Spinal cord (tissue), 10 donors: ENCODE results near the gene SCGB1C2. TPM values are rescaled to one million over a fixed set of nuclear protein-coding genes. Genes with fewer than 3 reads are reported as not detected.
A peak's percentile ranks its signal among the peaks of the same experiment; 100 is the strongest.
"Not testable (repeated sequence)": the region's sequence is repeated elsewhere in the genome, so short reads cannot be mapped to it uniquely, and the experiment has no call there.

ENCODE experiments used
- DNase-seq, 6 donors: peaks; one replicate each; pipeline versions ENCODE4 v3.0.0 to v3.0.0-alpha.2; 2013 to 2015; ENCODE audit warnings: low spot score in 6 of 6, low read depth in 4 of 6
- H3K27ac ChIP-seq: one replicate; pipeline ENCODE4 v1.5.1; 2013; ENCODE audit warnings: low read depth, low read length, control low read depth
- H3K27me3 ChIP-seq: one replicate; pipeline ENCODE4 v1.6.1; 2013; ENCODE audit warnings: low read length; ENCODE audit not compliant: control insufficient read depth, insufficient read depth
- H3K36me3 ChIP-seq: one replicate; pipeline ENCODE4 v1.6.1; 2013; ENCODE audit warnings: low read length; ENCODE audit not compliant: control insufficient read depth, insufficient read depth
- H3K4me1 ChIP-seq: one replicate; pipeline ENCODE4 v1.6.1; 2013; ENCODE audit warnings: low read length; ENCODE audit not compliant: control insufficient read depth, insufficient read depth
- H3K4me3 ChIP-seq: one replicate; pipeline ENCODE4 v1.5.1; 2013; ENCODE audit warnings: low read depth, low read length, control low read depth
- H3K9me3 ChIP-seq: one replicate; pipeline ENCODE4 v1.6.1; 2013; ENCODE audit warnings: low read length; ENCODE audit not compliant: control insufficient read depth, insufficient read depth
- WGBS: methylation state at CpG from one replicate; pipeline ENCODE4 v1.1.5; 2013; ENCODE audit warnings: missing lambda C conversion rate; ENCODE audit not compliant: insufficient coverage; 5-methylcytosine and 5-hydroxymethylcytosine counted together
- polyA plus RNA-seq, 2 donors: library from polyadenylated mRNA; unstranded; fragments of 120-200 nt; gene quantifications; one replicate each; pipeline ENCODE4 v1.2.1, GENCODE V29; 2013; ENCODE audit not compliant: insufficient read length in 2 of 2
- total RNA-seq, 2 donors: library from RNA; depleted of rRNA in 1 of 2; stranded (reverse); fragments of 120-200 nt in 1 of 2; fragments of >200 nt in 1 of 2; gene quantifications; one replicate each; pipeline versions ENCODE4 v1.2.3 to v1.2.4, GENCODE V29; 2013 to 2014
- donor health status: healthy.

SCGB1C2 gene
- total and polyA plus RNA-seq, 4 donors: not detected

DNA sequence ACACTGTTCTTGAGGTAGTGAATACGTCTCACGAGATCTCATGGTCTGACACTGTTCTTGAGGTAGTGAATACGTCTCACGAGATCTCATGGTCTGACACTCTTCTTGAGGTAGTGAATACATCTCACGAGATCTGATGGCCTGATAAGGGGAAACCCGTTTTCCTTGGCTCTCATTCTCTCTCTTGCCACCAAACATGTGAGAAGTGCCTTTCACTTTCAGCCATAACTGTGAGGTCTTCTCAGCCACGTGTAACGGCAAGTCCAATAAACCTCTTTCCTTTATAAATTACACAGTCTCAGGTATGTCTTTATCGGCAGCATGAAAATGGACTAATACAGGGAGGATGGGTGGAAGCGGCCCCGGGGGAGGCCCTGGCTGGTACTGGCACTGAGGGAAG is 31.2 kb downstream of the SCGB1C2 start:
- 96% methylated on average over 4 of the region's 11 CpGs for WGBS
- Histone ChIP-seq H3K4me1 (peaks cover 12% of the 10 kb centered on the region), H3K36me3 (peaks cover 40% of the 10 kb centered on the region)
- H3K27ac ChIP-seq, DNase-seq, H3K4me3 ChIP-seq, H3K9me3 ChIP-seq, H3K27me3 ChIP-seq: not testable (repeated sequence)

DNA sequence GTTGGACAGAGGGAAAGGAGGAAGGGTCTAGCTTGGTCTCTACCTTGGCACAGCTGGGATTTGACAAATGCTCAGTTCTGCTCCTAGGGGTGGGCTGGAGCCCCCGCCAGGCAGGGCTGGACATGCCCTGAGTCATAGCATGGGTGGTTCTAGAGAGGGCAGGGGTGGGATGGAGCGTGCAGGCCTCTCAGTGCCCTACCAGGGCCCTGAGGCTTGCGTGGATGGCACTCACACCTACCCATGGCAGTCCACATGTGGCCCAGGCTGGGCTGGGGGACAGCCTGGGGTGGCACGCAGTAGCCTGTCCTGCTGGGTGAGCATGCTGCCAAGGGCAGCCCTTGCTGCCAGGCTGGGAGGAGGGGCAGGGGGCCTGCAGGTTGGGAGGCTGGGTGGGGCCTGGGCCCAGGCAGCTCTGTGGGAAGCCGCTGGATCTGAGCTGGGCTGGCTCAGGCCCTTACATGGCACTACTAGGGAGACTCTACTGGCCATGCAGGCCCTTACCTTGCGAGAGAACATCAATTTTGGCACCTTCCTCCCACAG is 32.8 kb downstream of the SCGB1C2 start:
- Histone ChIP-seq H3K4me1 (no peaks in the 10 kb centered on the region), H3K27ac (no peak overlapping the region), H3K9me3 (no peaks in the 10 kb centered on the region), H3K36me3 (peaks cover 28% of the 10 kb centered on the region), H3K4me3 (no peak overlapping the region), H3K27me3 (no peaks in the 10 kb centered on the region)
- WGBS: 82% methylated on average over 5 of the region's 6 CpGs
- DNase-seq: no peak

DNA sequence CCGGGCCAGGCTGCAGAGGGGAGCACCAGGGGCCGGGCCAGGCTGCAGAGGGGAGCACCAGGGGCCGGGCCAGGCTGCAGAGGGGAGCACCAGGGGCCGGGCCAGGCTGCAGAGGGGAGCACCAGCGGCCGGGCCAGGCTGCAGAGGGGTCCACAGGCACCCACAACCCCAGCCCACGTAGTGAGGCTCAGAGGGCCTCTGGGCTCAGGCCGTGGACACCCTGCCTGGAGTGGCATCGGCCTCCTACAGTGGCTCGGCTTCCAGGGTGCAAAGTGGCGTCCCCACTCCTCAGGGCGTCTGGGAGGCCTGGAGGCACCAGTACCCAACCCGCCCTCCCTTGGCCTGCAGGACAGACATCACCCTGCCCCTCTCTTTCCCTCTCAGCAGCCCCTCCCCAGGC is 34.5 kb downstream of the SCGB1C2 start:
- WGBS: 91% methylated on average over 12 of the region's 13 CpGs
- H3K36me3 ChIP-seq: peaks cover 18% of the 10 kb centered on the region
- H3K27me3 ChIP-seq: no peaks in the 10 kb centered on the region
- H3K4me3 ChIP-seq: no peak overlapping the region
- no peak for DNase-seq
- no peaks in the 10 kb centered on the region for H3K4me1 ChIP-seq
- H3K9me3 ChIP-seq: no peaks in the 10 kb centered on the region
- no peak overlapping the region for H3K27ac ChIP-seq

DNA sequence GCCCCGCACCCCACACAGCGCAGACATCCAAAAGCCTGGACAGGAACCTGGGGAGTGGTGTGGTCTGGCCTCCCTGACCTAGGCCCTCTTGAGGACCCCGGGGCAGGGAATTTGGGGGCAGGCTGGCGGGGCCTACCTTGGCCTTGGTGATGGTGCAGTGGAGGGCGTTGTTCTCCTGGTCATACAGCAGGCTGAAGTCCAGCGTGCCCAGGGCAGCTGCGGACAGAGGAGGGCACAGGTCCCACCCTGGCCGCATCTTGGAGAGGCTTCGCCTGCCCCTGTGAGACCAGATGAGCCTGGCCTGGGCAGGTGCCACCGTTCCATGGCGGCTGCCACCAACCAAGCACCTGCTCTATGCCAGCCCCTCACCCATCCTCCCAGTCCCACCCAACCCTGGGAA is 35.0 kb downstream of the SCGB1C2 start:
- H3K36me3 ChIP-seq: peaks cover 18% of the 10 kb centered on the region
- no peaks in the 10 kb centered on the region for H3K27me3 ChIP-seq
- no peak for DNase-seq
- no peak overlapping the region for H3K27ac ChIP-seq
- no peak overlapping the region for H3K4me3 ChIP-seq
- H3K9me3 ChIP-seq: no peaks in the 10 kb centered on the region
- 76% methylated on average over 11 of the region's 11 CpGs for WGBS
- H3K4me1 ChIP-seq: peaks cover 2% of the 10 kb centered on the region

DNA sequence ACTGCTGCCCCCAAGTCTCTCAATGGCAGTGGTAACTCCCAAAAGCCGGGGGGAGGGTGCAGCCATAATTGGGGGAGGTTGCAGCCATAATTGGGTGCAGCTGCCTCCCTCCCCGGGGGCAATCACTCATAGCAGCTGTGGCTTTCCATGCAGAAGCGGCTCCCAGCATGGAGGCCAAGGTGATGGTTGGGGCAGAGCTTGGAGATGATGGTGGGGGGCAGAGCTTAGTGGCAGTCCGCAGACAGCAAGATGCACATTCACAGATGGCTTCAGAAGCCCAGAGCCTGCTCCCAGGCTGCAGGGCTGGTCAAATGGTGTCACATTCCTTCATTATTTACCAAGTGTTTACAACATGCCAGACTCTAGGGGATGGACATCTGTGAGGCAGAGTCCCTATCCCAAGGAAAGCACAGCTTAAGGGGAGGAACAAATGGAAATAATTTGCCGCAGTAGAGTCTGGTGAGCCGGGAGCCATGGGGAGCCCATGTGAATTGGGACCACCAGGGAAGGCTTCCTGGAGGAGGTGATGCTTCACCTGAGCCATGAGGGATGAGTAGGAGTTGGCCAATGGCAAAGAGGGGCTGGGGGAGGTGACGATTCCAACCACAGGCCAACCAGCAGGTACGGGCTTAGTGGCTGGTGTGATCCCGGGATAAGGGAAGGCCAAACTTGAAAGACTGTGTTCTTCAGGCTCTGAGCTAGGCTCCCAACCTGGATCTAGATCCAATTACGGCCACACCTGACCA is 36.0 kb downstream of the SCGB1C2 start:
- Histone ChIP-seq H3K4me1 (peaks cover 6% of the 10 kb centered on the region), H3K36me3 (peaks cover 20% of the 10 kb centered on the region), H3K4me3 (no peak overlapping the region), H3K9me3 (no peaks in the 10 kb centered on the region), H3K27me3 (no peaks in the 10 kb centered on the region), H3K27ac (no peak overlapping the region)
- DNase-seq: peak in 1 of 6 donors; percentile 14
- 75% methylated on average over 9 of the region's 10 CpGs for WGBS

DNA sequence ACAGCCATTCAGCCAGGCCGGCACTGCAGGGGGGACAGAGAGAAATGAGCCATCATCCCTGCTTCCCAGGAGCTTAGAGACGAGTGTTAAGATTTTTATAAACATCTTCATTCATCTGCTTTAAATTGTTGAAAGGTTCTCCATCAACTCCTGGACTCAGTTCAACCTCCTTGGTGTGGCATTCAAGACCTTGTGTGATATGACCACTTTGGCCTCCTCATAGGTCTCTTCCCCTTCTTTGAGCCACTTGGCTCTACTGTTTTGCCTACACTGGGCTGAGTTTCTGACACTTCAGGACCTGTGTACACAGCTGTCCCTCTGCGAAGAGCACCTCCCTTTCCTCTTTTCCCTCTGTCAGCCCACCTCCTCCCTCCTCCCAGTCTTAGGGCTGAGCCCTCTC is 39.8 kb downstream of the SCGB1C2 start:
- WGBS: 82% methylated on average over 1 of the region's 3 CpGs
- Histone ChIP-seq H3K27ac (no peak overlapping the region), H3K36me3 (peaks cover 12% of the 10 kb centered on the region), H3K27me3 (peaks cover 10% of the 10 kb centered on the region), H3K4me1 (peaks cover 28% of the 10 kb centered on the region), H3K4me3 (no peak overlapping the region), H3K9me3 (no peaks in the 10 kb centered on the region)
- no peak for DNase-seq

DNA sequence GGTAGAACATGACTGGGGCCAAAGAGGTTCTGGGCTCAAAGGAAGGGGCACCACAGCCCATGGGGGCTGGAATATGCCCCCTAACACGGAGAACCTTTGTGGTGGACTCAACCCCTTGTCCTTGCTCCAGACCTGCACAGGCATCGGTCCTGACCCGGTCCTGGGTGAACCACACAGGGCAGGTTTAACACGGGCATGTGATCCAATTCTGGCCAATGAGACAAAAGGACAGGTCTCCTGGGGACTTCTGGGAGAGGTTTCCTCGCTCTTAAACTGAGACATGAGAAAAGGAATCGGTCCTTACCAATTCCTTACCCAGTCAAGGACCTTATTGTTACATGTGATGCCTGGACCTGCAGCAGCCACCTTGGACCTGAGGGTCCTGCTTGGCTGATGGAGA is 40.4 kb downstream of the SCGB1C2 start:
- H3K4me1 ChIP-seq: peaks cover 33% of the 10 kb centered on the region
- no peak overlapping the region for H3K27ac ChIP-seq
- H3K36me3 ChIP-seq: peaks cover 7% of the 10 kb centered on the region
- no peaks in the 10 kb centered on the region for H3K9me3 ChIP-seq
- no peak for DNase-seq
- H3K27me3 ChIP-seq: peaks cover 11% of the 10 kb centered on the region
- H3K4me3 ChIP-seq: no peak overlapping the region
- WGBS: 79% methylated on average over 6 of the region's 6 CpGs

DNA sequence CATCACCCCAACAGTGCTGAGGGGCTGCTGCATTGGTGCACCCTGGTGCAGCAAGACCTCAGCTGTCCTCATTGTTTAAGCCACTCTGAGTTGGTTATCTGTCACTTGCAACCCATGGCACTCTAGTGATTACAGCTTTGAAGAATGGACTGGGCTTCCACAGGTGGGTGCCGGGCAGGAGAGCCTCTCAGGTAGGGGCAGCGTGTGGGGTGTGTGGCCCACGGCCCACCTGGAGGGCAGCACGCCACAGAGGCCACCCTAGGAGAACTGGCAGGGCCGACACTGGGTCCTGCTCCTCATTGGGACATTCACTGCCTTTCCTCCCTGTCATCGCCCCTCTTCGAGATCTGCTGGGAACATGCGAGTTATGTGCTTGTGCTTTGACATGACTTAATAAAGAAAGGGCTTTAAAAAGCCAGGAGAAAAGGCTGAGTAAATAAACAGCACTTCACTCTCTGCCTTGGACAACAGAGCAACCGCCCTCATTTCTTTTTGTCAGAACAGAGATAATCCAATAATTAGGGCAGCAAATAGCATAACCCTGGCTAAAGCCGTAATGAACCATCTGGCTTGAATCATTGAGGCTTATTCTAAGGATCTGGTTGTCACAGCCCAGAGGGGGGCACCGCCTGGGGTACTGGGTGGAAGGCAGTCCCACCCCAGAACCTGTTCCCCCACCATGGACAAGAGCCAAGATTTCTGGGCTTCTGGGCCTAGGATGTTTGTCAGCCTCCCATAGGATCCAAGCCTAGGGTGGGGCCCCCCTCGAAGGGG is 41.1 kb downstream of the SCGB1C2 start:
- Histone ChIP-seq H3K27me3 (peaks cover 11% of the 10 kb centered on the region), H3K27ac (no peak overlapping the region), H3K9me3 (no peaks in the 10 kb centered on the region), H3K36me3 (peaks cover 7% of the 10 kb centered on the region), H3K4me1 (peaks cover 33% of the 10 kb centered on the region), H3K4me3 (no peak overlapping the region)
- WGBS: 73% methylated on average over 6 of the region's 12 CpGs
- DNase-seq: no peak

DNA sequence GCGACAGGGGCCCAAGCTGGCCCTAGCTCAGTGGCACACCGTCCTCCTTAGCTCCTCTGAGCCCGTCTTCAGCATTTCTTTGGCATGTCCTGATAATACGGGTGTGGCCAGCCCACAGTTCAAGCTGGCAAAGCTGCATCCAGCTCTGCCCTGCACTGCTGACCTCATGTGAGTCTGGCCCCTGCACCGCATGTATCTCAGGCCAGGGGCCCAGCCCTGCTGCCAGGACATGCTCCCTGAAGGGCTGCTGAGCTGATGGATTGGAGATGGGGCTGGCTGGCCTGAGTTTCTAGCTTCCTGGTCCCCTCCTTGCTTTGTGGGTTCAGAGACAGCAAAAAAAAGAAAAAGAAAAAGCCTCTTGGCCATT is 41.7 kb downstream of the SCGB1C2 start:
- DNase-seq: no peak
- H3K36me3 ChIP-seq: peaks cover 7% of the 10 kb centered on the region
- H3K4me1 ChIP-seq: peaks cover 33% of the 10 kb centered on the region
- no peak overlapping the region for H3K4me3 ChIP-seq
- peaks cover 11% of the 10 kb centered on the region for H3K27me3 ChIP-seq
- no peaks in the 10 kb centered on the region for H3K9me3 ChIP-seq
- 68% methylated on average over 5 of the region's 5 CpGs for WGBS
- no peak overlapping the region for H3K27ac ChIP-seq
